GM12878 (cell line): ENCODE data around the gene COPS3. TPM values are rescaled to one million over a fixed set of nuclear protein-coding genes. Genes with fewer than 3 reads are reported as not detected.

Experiments
- ATAC-seq: fragments of 200-7000 bp; cut with Tn5 transposase; 3 replicates; pipeline ENCODE4 v1.9.1; 2020; ENCODE audit warnings: mild to moderate bottlenecking, moderate library complexity
- Bru-seq: library from RNA; stranded (reverse); fragments of 400-500 nt; gene quantifications from one replicate; lab custom pipeline; 2021; lab: Mats Ljungman, UMichigan
- BruChase-seq, 2 experiments: library from RNA; stranded (reverse); fragments of 400-500 nt; gene quantifications; one replicate each; lab custom pipeline; 2021; lab: Mats Ljungman, UMichigan
- BruUV-seq: library from RNA; stranded (reverse); fragments of 400-500 nt; replicated peaks from 2 replicates; lab custom pipeline; 2021; lab: Mats Ljungman, UMichigan
- CTCF ChIA-PET: fragments of 300-600 bp; sonication (Branson Sonifier 250); formaldehyde crosslinking; extraction: SDS; loops from one replicate; lab custom pipeline; 2021; ENCODE audit warnings: inconsistent platforms; lab: Yijun Ruan, JAX
- POLR2A ChIA-PET: fragments of 350-600 bp; formaldehyde crosslinking; extraction: SDS; loops from one replicate; lab custom pipeline; 2021; ENCODE audit warnings: inconsistent platforms; lab: Charles Lee
- RAD21 ChIA-PET: fragments of 300-600 bp; sonication (Branson Sonifier 250); formaldehyde crosslinking; loops from one replicate; lab custom pipeline; 2023; ENCODE audit warnings: antibody characterized with exemption; ENCODE audit not compliant: unreplicated experiment; lab: Charles Lee
- SMC1A ChIA-PET: fragments of 300-600 bp; sonication (Branson Sonifier 250); formaldehyde crosslinking; loops from one replicate; lab custom pipeline; 2023; ENCODE audit not compliant: unreplicated experiment, uncharacterized antibody; lab: Charles Lee
- DNase-seq: peaks from one replicate; pipeline ENCODE4 v3.0.0-alpha.2; 2011; ENCODE audit warnings: low read depth, low spot score
- FAIRE-seq: peaks from 3 replicates; lab custom pipeline; 2011; peaks lifted over from hg19 to GRCh38; lab: Jason Lieb, UNC
- H2AFZ ChIP-seq: 2 replicates; pipeline ENCODE4 v1.6.0; 2011; ENCODE audit warnings: low read depth, low read length, control low read depth; ENCODE audit not compliant: control insufficient read depth
- H3K27ac ChIP-seq: 2 replicates; pipeline ENCODE4 v1.5.1; 2011; ENCODE audit warnings: control low read depth; ENCODE audit not compliant: control insufficient read depth, insufficient read depth
- H3K27me3 ChIP-seq, 2 experiments: replicated peaks in 1 of 2; 2 replicates each; pipeline versions ENCODE4 v1.6.0 to v1.6.1; 2011; ENCODE audit warnings: low read length in 1 of 2; ENCODE audit not compliant: control insufficient read depth in 2 of 2, insufficient read depth in 2 of 2
- H3K36me3 ChIP-seq, 2 experiments: 2 replicates each; pipeline ENCODE4 v1.5.1; 2011; ENCODE audit warnings: low read length in 1 of 2; ENCODE audit not compliant: control insufficient read depth in 2 of 2, insufficient read depth in 2 of 2
- H3K4me1 ChIP-seq: 2 replicates; pipeline ENCODE4 v1.6.1; 2011; ENCODE audit warnings: mild to moderate bottlenecking, low read length, moderate library complexity, mixed read lengths; ENCODE audit not compliant: control insufficient read depth, insufficient read depth
- H3K4me2 ChIP-seq: 2 replicates; pipeline ENCODE4 v1.6.0; 2011; ENCODE audit warnings: control low read depth; ENCODE audit not compliant: control insufficient read depth, insufficient read depth
- H3K4me3 ChIP-seq: fragments of 200-600 bp; sonication (generic); 2 replicates; pipeline ENCODE4 v1.5.1; 2016
- H3K79me2 ChIP-seq: 2 replicates; pipeline ENCODE4 v1.6.0; 2011; ENCODE audit warnings: low read length; ENCODE audit not compliant: control insufficient read depth, insufficient read depth
- H3K9ac ChIP-seq: 2 replicates; pipeline ENCODE4 v1.8.0; 2011; ENCODE audit warnings: low read length, control low read depth, mixed read lengths; ENCODE audit not compliant: control insufficient read depth, insufficient read depth
- H3K9me3 ChIP-seq: replicated peaks from 3 replicates; pipeline ENCODE4 v1.5.1; 2011; ENCODE audit warnings: mild to moderate bottlenecking, low read length; ENCODE audit not compliant: control insufficient read depth, insufficient read depth
- H4K20me1 ChIP-seq: 2 replicates; pipeline ENCODE4 v1.6.0; 2011; ENCODE audit not compliant: control insufficient read depth, insufficient read depth
- BMI1 ChIP-seq: fragments of 450-650 bp; IDR thresholded peaks from 2 replicates; pipeline ENCODE4 v1.6.1; 2016; ENCODE audit warnings: mild to moderate bottlenecking, moderate library complexity, borderline replicate concordance
- CBX5 ChIP-seq: sonication (generic); IDR thresholded peaks from 2 replicates; pipeline ENCODE4 v1.6.1; 2016; ENCODE audit warnings: low read depth, moderate library complexity, mild to moderate bottlenecking, inconsistent platforms
- CREB1 ChIP-seq: IDR thresholded peaks from 2 replicates; pipeline ENCODE4 v1.6.1; 2012; ENCODE audit warnings: low read depth, mild to moderate bottlenecking, inconsistent platforms
- IRF3 ChIP-seq: fragments of 450-650 bp; IDR thresholded peaks from 2 replicates; pipeline ENCODE4 v1.6.1; 2014; ENCODE audit warnings: mild to moderate bottlenecking
- MEF2A ChIP-seq: IDR thresholded peaks from 2 replicates; pipeline ENCODE4 v1.6.1; 2011; ENCODE audit warnings: low read depth, mild to moderate bottlenecking, low read length, moderate library complexity; ENCODE audit not compliant: insufficient read depth
- MEF2B ChIP-seq: fragments of 450-650 bp; IDR thresholded peaks from 2 replicates; pipeline ENCODE4 v1.6.1; 2018; ENCODE audit warnings: mild to moderate bottlenecking, moderate library complexity; ENCODE audit not compliant: partially characterized antibody, poor library complexity, severe bottlenecking
- MTA3 ChIP-seq: IDR thresholded peaks from 2 replicates; pipeline ENCODE4 v1.6.1; 2012; ENCODE audit warnings: low read length, inconsistent platforms, borderline replicate concordance
- NFYB ChIP-seq: IDR thresholded peaks from 2 replicates; pipeline ENCODE4 v1.6.1; 2011; ENCODE audit warnings: low read depth, mild to moderate bottlenecking, low read length, improper control_type of control experiment, moderate library complexity; ENCODE audit not compliant: insufficient read depth
- NKRF ChIP-seq: fragments of 450-650 bp; conservative IDR thresholded peaks from 2 replicates; pipeline ENCODE4 v1.6.1; 2017; ENCODE audit warnings: mild to moderate bottlenecking, moderate library complexity
- NR2C2 ChIP-seq: IDR thresholded peaks from 2 replicates; pipeline ENCODE4 v1.6.1; 2011; ENCODE audit warnings: borderline replicate concordance, low read depth; ENCODE audit not compliant: control insufficient read depth, insufficient read length
- PML ChIP-seq: IDR thresholded peaks from 2 replicates; pipeline ENCODE4 v1.6.1; 2012; ENCODE audit warnings: low read length, inconsistent platforms
- POLR2AphosphoS5 ChIP-seq: IDR thresholded peaks from 2 replicates; pipeline ENCODE4 v1.6.1; 2011; ENCODE audit warnings: mild to moderate bottlenecking, low read length, inconsistent platforms
- RB1 ChIP-seq: fragments of 450-650 bp; formaldehyde crosslinking; IDR thresholded peaks from 2 replicates; pipeline ENCODE4 v1.6.1; 2017; ENCODE audit warnings: mild to moderate bottlenecking, borderline replicate concordance
- ZNF274 ChIP-seq: IDR thresholded peaks from one replicate; pipeline ENCODE4 v1.8.0; 2011; ENCODE audit not compliant: insufficient read length, insufficient read depth
- WGBS: methylation state at CpG from one replicate; pipeline ENCODE4 v1.1.6; 2016; ENCODE audit warnings: low lambda C conversion rate; ENCODE audit not compliant: insufficient replicate concordance, insufficient coverage; ENCODE audit errors: missing lambda C conversion rate; 5-methylcytosine and 5-hydroxymethylcytosine counted together
- in situ Hi-C: fragments of 300-500 bp; cut with MboI; formaldehyde crosslinking; loops from 9 replicates; pipeline ENCODE4 v1.14.3; 2018; ENCODE audit warnings: mixed read lengths
- intact Hi-C: fragments of 100-400 bp; cut with micrococcal nuclease; formaldehyde crosslinking; loops from one replicate; pipeline ENCODE4 v1.14.2; 2022; ENCODE audit not compliant: unreplicated experiment
- long read RNA-seq, 2 experiments: library from polyadenylated mRNA; unstranded; transcript quantifications; one replicate each; pipeline ENCODE4 v2.0.0, GENCODE V29; 2019 to 2020
- polyA minus RNA-seq, 3 experiments: library from RNA; depleted of rRNA, polyadenylated mRNA; stranded (reverse); fragments of >200 nt; gene quantifications; 2 replicates each; pipeline ENCODE4 v1.2.3, GENCODE V29; 2011
- polyA plus RNA-seq, 11 experiments: library from polyadenylated mRNA; depleted of rRNA in 4 of 11; unstranded in 6 of 11; stranded (reverse) in 5 of 11; fragments of >200 nt; fragmentation: Nextera tagmentation in 4 of 11; fragmentation: Illumina TruSeq in 1 of 11; extraction: Ambion mirVana in 4 of 11; extraction: Trizol in 1 of 11; gene quantifications; 1 replicate in 1 of 11; 2 replicates in 10 of 11; pipeline versions ENCODE4 v1.2.1 to v1.2.3, GENCODE V29; 2011 to 2016; ENCODE audit warnings: inconsistent platforms in 2 of 11, missing spikeins in 2 of 11, low read depth in 1 of 11
- total RNA-seq, 4 experiments: library from RNA; depleted of rRNA in 3 of 4; stranded (reverse); fragments of >200 nt in 3 of 4; fragmentation: Illumina TruSeq in 1 of 4; extraction: Trizol in 1 of 4; gene quantifications; 2 replicates each; pipeline versions ENCODE4 v1.2.1 to v1.2.3, GENCODE V29; 2013 to 2021

Gene COPS3
- total RNA-seq (2013; cell fraction: nucleolus; rRNA removed): 42.9 and 64.9 TPM in 2 replicates
- 111 and 128 TPM in 2 replicates for total RNA-seq (2014; rRNA removed)
- total RNA-seq (2014; rRNA removed; fragmentation: Illumina TruSeq; extraction: Trizol): 119 and 128 TPM in 2 replicates
- 92.4 and 102 TPM in 2 replicates for total RNA-seq (2021)
- polyA plus RNA-seq (2011; ENCODE audit: low read depth): 60.3 TPM
- polyA plus RNA-seq (2011; rRNA removed): 121 and 138 TPM in 2 replicates
- polyA plus RNA-seq (2011; cell fraction: cytosol; rRNA removed): 88.2 and 90.8 TPM in 2 replicates
- polyA plus RNA-seq (2011; cell fraction: nucleus; rRNA removed): 49.3 and 54.1 TPM in 2 replicates
- 58.1 and 66.8 TPM in 2 replicates for polyA plus RNA-seq (2012)
- 138 and 156 TPM in 2 replicates for polyA plus RNA-seq (2014; fragmentation: Illumina TruSeq; extraction: Trizol)
- polyA plus RNA-seq (2014; fragmentation: Nextera tagmentation; extraction: Ambion mirVana): 100 to 1,000 TPM; 182 TPM
- 81.7 and 99.7 TPM in 2 replicates for polyA plus RNA-seq (2014; rRNA removed)
- 100 to 1,000 TPM; 176 to 187 TPM for polyA plus RNA-seq (2016; fragmentation: Nextera tagmentation; extraction: Ambion mirVana)
- 91.2 and 97.6 TPM in 2 replicates for polyA minus RNA-seq (2011; rRNA and poly(A)+ RNA removed)
- 34.9 and 56.0 TPM in 2 replicates for polyA minus RNA-seq (2011; cell fraction: cytosol; rRNA and poly(A)+ RNA removed)
- polyA minus RNA-seq (2011; cell fraction: nucleus; rRNA and poly(A)+ RNA removed): 23.2 and 37.1 TPM in 2 replicates
- Bru-seq, nascent RNA: percentile 81 among the genes with signal in this experiment
- percentile 81 among the genes with signal in this experiment for BruChase-seq, experiment 1, labeled RNA remaining after a 6-hour chase
- BruChase-seq, experiment 2, labeled RNA remaining after a 2-hour chase: percentile 82 among the genes with signal in this experiment
- long read RNA-seq, experiment 1, transcript COPS3-201 (12 exons, 1,641 nt): major isoform, 144 of 184 reads
- long read RNA-seq, experiment 1, partial matches to known transcripts: 3 of 184 reads
- long read RNA-seq, experiment 1, other reads (novel, unspliced or antisense): 37 of 184 reads
- long read RNA-seq, experiment 2, transcript COPS3-201 (12 exons, 1,641 nt): major isoform, 960 of 1,268 reads
- long read RNA-seq, experiment 2, transcript COPS3-215 (12 exons, 1,625 nt): minor isoform, 5 of 1,268 reads
- long read RNA-seq, experiment 2, partial matches to known transcripts: 53 of 1,268 reads
- long read RNA-seq, experiment 2, other reads (novel, unspliced or antisense): 249 of 1,268 reads

- H4K20me1 ChIP-seq: no peaks in the 10 kb centered on the region
- intact Hi-C loops: no loop called here
- peak within 1 kb of the TSS; percentile 95 for H2AFZ ChIP-seq
- FAIRE-seq: peak; percentile 98
- peak within 1 kb of the TSS; percentile 96 for H3K4me2 ChIP-seq
- peaks cover 0 to 3% of the 10 kb centered on the region in 2 experiments; a peak in 1 of 4 replicates for H3K36me3 ChIP-seq
- ChIA-PET SMC1A (interaction anchor here (0.9 to 2.8 kb wide), 4 partner anchors 19 to 744 kb away, joined by 3 to 12 read pairs (median 4); no protein-coding TSS in a partner anchor), POLR2A (interaction anchor here (0.6 to 0.8 kb wide), 4 partner anchors 20 to 43 kb away, joined by 3 to 5 read pairs (median 3); no protein-coding TSS in a partner anchor), RAD21 (interaction anchor here (1.2 to 2.1 kb wide), 3 partner anchors 32 to 138 kb away, joined by 4 to 8 read pairs (median 5); no protein-coding TSS in a partner anchor), CTCF (interaction anchor here (0.6 to 2.8 kb wide), 6 partner anchors 11 to 187 kb away, joined by 3 to 13 read pairs (median 3); no protein-coding TSS in a partner anchor)
- H3K79me2 ChIP-seq: peaks cover 48% of the 10 kb centered on the region
- BruUV-seq: no TSS peak
- peak; percentile 96 for ATAC-seq
- peak within 1 kb of the TSS; percentile 67 for H3K4me3 ChIP-seq
- 1% methylated on average over 69 of the region's 80 CpGs for WGBS
- DNase-seq: peak; percentile 84
- H3K4me1 ChIP-seq: peaks cover 14% of the 10 kb centered on the region
- no peaks in the 10 kb centered on the region for H3K27me3 ChIP-seq
- H3K9ac ChIP-seq: peak within 1 kb of the TSS; percentile 98
- H3K9me3 ChIP-seq: no peaks in the 10 kb centered on the region
- in situ Hi-C loops: no loop called here
- peak within 1 kb of the TSS; percentile 97 for H3K27ac ChIP-seq
- TF ChIP-seq MEF2B: peak; percentile 75
- TF ChIP-seq MTA3: peak; percentile 72; the same call in 1 of the 2 replicates
- TF ChIP-seq RB1: peak; percentile 99; the same call in 1 of the 2 replicates
- TF ChIP-seq NKRF: peak; percentile 90
- peak; percentile 89; the same call in 1 of the 2 replicates for TF ChIP-seq PML
- peak; percentile 74; the same call in 1 of the 2 replicates for TF ChIP-seq IRF3
- no peak for TF ChIP-seq ZNF274
- peak; percentile 8; the same call in 1 of the 2 replicates for TF ChIP-seq CBX5
- peak; percentile 92 for TF ChIP-seq POLR2AphosphoS5
- TF ChIP-seq BMI1: peak; percentile 100
- TF ChIP-seq CREB1: peak; percentile 91
- peak; percentile 75 for TF ChIP-seq NFYB
- TF ChIP-seq NR2C2: no peak
- TF ChIP-seq MEF2A: no peak
Observed at GRCh38 chr17:17280613-17281549, at the start of gene COPS3. TSS of gene COPS3 (minus strand) at chr17:17281246. CDS start at chr17:17281186, 60 bp downstream.
